GM12874 (cell line): Measurements from ENCODE around the gene SLC45A2.

Source experiments
- CTCF ChIP-seq: IDR thresholded peaks from 2 replicates; pipeline ENCODE4 v1.5.1; 2011; ENCODE audit warnings: low read depth, mild to moderate bottlenecking, control low read depth, low read length, moderate library complexity; ENCODE audit not compliant: insufficient read depth

Gene SLC45A2

GRCh38 chr5:33931136-33931535 lies 53.4 kb downstream of the SLC45A2 start:
- TF ChIP-seq CTCF, result no peak

- TF ChIP-seq CTCF, result no peak
Measured at GRCh38 chr5:33929925-33930690, 54.4 kb downstream of the SLC45A2 start.

GRCh38 chr5:33928283-33928682 lies 56.2 kb downstream of the SLC45A2 start:
- TF ChIP-seq CTCF, result no peak

- TF ChIP-seq CTCF, result no peak
Measured at GRCh38 chr5:33927685-33928084, 56.8 kb downstream of the SLC45A2 start.

GRCh38 chr5:33925278-33925677 lies 59.2 kb downstream of the SLC45A2 start:
- no peak for TF ChIP-seq CTCF

GRCh38 chr5:33921002-33921401 lies 63.5 kb downstream of the SLC45A2 start:
- no peak for TF ChIP-seq CTCF

GRCh38 chr5:33905381-33905780 lies 79.1 kb downstream of the SLC45A2 start:
- TF ChIP-seq CTCF, result no peak
